ENCODE results near the gene MMAB.

- TF ChIP-seq, protein P1, sequence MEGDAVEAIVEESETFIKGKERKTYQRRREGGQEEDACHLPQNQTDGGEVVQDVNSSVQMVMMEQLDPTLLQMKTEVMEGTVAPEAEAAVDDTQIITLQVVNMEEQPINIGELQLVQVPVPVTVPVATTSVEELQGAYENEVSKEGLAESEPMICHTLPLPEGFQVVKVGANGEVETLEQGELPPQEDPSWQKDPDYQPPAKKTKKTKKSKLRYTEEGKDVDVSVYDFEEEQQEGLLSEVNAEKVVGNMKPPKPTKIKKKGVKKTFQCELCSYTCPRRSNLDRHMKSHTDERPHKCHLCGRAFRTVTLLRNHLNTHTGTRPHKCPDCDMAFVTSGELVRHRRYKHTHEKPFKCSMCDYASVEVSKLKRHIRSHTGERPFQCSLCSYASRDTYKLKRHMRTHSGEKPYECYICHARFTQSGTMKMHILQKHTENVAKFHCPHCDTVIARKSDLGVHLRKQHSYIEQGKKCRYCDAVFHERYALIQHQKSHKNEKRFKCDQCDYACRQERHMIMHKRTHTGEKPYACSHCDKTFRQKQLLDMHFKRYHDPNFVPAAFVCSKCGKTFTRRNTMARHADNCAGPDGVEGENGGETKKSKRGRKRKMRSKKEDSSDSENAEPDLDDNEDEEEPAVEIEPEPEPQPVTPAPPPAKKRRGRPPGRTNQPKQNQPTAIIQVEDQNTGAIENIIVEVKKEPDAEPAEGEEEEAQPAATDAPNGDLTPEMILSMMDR (IDR thresholded peaks at IDR 0.05) = no peak
- TF ChIP-seq POLR2A (IDR thresholded peaks at IDR 0.05) = no peak
Observed at GRCh38 chr12:109542876-109543275, 30.4 kb downstream of the MMAB start.
